Keratinocyte (primary cell): Measurements from ENCODE around the gene SASH1. TPM values are rescaled to one million over a fixed set of nuclear protein-coding genes. Genes with fewer than 3 reads are reported as not detected.

Experiments
- DNase-seq: peaks from one replicate; pipeline ENCODE4 v3.0.0-alpha.2; 2011; ENCODE audit warnings: low read depth, missing footprints, low spot score
- FAIRE-seq: peaks from 2 replicates; lab custom pipeline; 2011; peaks lifted over from hg19 to GRCh38; lab: Jason Lieb, UNC
- H2AFZ ChIP-seq: 2 replicates; pipeline ENCODE4 v1.6.0; 2012; ENCODE audit warnings: low read length, control low read depth, inconsistent platforms; ENCODE audit not compliant: control insufficient read depth
- H3K27ac ChIP-seq: 2 replicates; pipeline ENCODE4 v1.5.1; 2011; ENCODE audit warnings: low read length; ENCODE audit not compliant: control insufficient read depth, insufficient read depth
- H3K27me3 ChIP-seq: 3 replicates; pipeline ENCODE4 v1.6.0; 2011; ENCODE audit warnings: low read length; ENCODE audit not compliant: control insufficient read depth, insufficient read depth; ENCODE audit errors: extremely low read depth
- H3K36me3 ChIP-seq, 2 experiments: 2 replicates in 1 of 2; 3 replicates in 1 of 2; pipeline ENCODE4 v1.5.1; 2011; ENCODE audit warnings: low read length in 2 of 2, mild to moderate bottlenecking in 1 of 2; ENCODE audit not compliant: control insufficient read depth in 2 of 2, insufficient read depth in 2 of 2; ENCODE audit errors: extremely low read depth in 1 of 2
- H3K4me1 ChIP-seq: 3 replicates; pipeline ENCODE4 v1.5.1; 2011; ENCODE audit warnings: low read length; ENCODE audit not compliant: control insufficient read depth, insufficient read depth; ENCODE audit errors: extremely low read depth
- H3K4me2 ChIP-seq: 3 replicates; pipeline ENCODE4 v1.6.0; 2011; ENCODE audit warnings: low read depth, low read length; ENCODE audit not compliant: control insufficient read depth, insufficient read depth; ENCODE audit errors: extremely low read depth
- H3K4me3 ChIP-seq, 3 experiments: fragments of 200-600 bp in 1 of 3; sonication (generic) in 1 of 3; 2 replicates in 2 of 3; 3 replicates in 1 of 3; pipeline ENCODE4 v1.5.1; 2011 to 2016; ENCODE audit warnings: low read length in 3 of 3, mild to moderate bottlenecking in 3 of 3, control low read depth in 2 of 3, inconsistent platforms in 1 of 3, low read depth in 1 of 3, mixed read lengths in 1 of 3, mixed run types in 1 of 3, moderate library complexity in 1 of 3; ENCODE audit not compliant: control insufficient read depth in 2 of 3, insufficient read depth in 2 of 3; ENCODE audit errors: extremely low read depth in 1 of 3
- H3K79me2 ChIP-seq: 2 replicates; pipeline ENCODE4 v1.6.0; 2012; ENCODE audit warnings: low read length; ENCODE audit not compliant: control insufficient read depth, insufficient read depth
- H3K9ac ChIP-seq: 3 replicates; pipeline ENCODE4 v1.6.0; 2011; ENCODE audit warnings: low read length; ENCODE audit not compliant: control insufficient read depth, insufficient read depth; ENCODE audit errors: extremely low read depth
- H3K9me1 ChIP-seq: 3 replicates; pipeline ENCODE4 v1.6.0; 2011; ENCODE audit warnings: low read length; ENCODE audit not compliant: control insufficient read depth, insufficient read depth; ENCODE audit errors: extremely low read depth
- H3K9me3 ChIP-seq: 2 replicates; pipeline ENCODE4 v1.5.1; 2012; ENCODE audit warnings: low read depth, low read length; ENCODE audit not compliant: control insufficient read depth
- H4K20me1 ChIP-seq: 3 replicates; pipeline ENCODE4 v1.6.0; 2011; ENCODE audit warnings: low read length; ENCODE audit not compliant: control insufficient read depth, insufficient read depth; ENCODE audit errors: extremely low read depth
- CTCF ChIP-seq, 3 experiments: IDR thresholded peaks in 1 of 3; conservative IDR thresholded peaks in 1 of 3; optimal IDR thresholded peaks in 1 of 3; 2 replicates in 2 of 3; 3 replicates in 1 of 3; pipeline versions ENCODE3 to v1.5.1; 2011; ENCODE audit warnings: low read length in 3 of 3, mild to moderate bottlenecking in 3 of 3, moderate library complexity in 2 of 3, control low read depth in 1 of 3, inconsistent platforms in 1 of 3; ENCODE audit not compliant: insufficient read depth in 2 of 3; ENCODE audit errors: extremely low read depth in 1 of 3
- EZH2 ChIP-seq: IDR thresholded peaks from one replicate; pipeline ENCODE4 v1.6.1; 2012; ENCODE audit warnings: inconsistent platforms, mild to moderate bottlenecking, low read length, moderate library complexity
- dilution Hi-C: fragments of 300-500 bp; cut with MboI; formaldehyde crosslinking; loops from one replicate; pipeline ENCODE4 v1.7.0; 2020; ENCODE audit warnings: low sequenced_read_pairs; ENCODE audit not compliant: extremely low pct_ligation_motif_present
- polyA plus RNA-seq, 5 experiments: library from polyadenylated mRNA; depleted of rRNA in 3 of 5; stranded (reverse) in 3 of 5; stranded (forward) in 1 of 5; unstranded in 1 of 5; fragments of >200 nt; gene quantifications; 1 replicate in 1 of 5; 2 replicates in 3 of 5; 3 replicates in 1 of 5; pipeline versions ENCODE4 v1.2.1 to v1.2.3, GENCODE V29; 2011 to 2012; ENCODE audit warnings: missing spikeins in 2 of 5, low read depth in 1 of 5, low replicate concordance in 1 of 5

SASH1 gene
- polyA plus RNA-seq, 1 donor (not counting 4 experiments of a cell fraction or from before 2014, with no cell fraction given) = 4.4 TPM

- no peak overlapping the region for H2AFZ ChIP-seq
- no peaks in the 10 kb centered on the region for H3K9me3 ChIP-seq
- H3K27me3 ChIP-seq = no peaks in the 10 kb centered on the region
- no peaks in the 10 kb centered on the region for H3K4me1 ChIP-seq
- H3K4me3 ChIP-seq = no peak overlapping the region
- no peaks in the 10 kb centered on the region for H3K9me1 ChIP-seq
- dilution Hi-C loops = no loop called here
- no peak overlapping the region for H3K9ac ChIP-seq
- no peak for TF ChIP-seq EZH2
- TF ChIP-seq CTCF (optimal IDR thresholded peaks at IDR 0.05 in 1 of 3, IDR thresholded peaks at IDR 0.05 in 1 of 3, conservative IDR thresholded peaks at IDR 0.05 in 1 of 3; ENCODE audit: extremely low read depth in 1 of 3, insufficient read depth in 2 of 3, low read length in 3 of 3) = no peak
- DNase-seq = no peak
- H3K79me2 ChIP-seq = no peaks in the 10 kb centered on the region
- H4K20me1 ChIP-seq = no peaks in the 10 kb centered on the region
- no peak overlapping the region for H3K27ac ChIP-seq
- no peak overlapping the region for H3K4me2 ChIP-seq
- peaks cover 4 to 11% of the 10 kb centered on the region in 2 experiments for H3K36me3 ChIP-seq
- FAIRE-seq = no peak
These were observed 206.1 kb downstream of the SASH1 start for GRCh38 chr6:148548749-148549140.

GRCh38 chr6:148550569-148550968 is 207.9 kb downstream of the SASH1 start:
- Histone ChIP-seq H3K4me2 (no peak overlapping the region), H3K9me3 (no peaks in the 10 kb centered on the region), H3K79me2 (no peaks in the 10 kb centered on the region), H3K4me3 (no peak overlapping the region), H4K20me1 (no peaks in the 10 kb centered on the region), H3K36me3 (peaks cover 0 to 7% of the 10 kb centered on the region in 2 experiments), H3K4me1 (no peaks in the 10 kb centered on the region), H3K9ac (no peak overlapping the region), H3K27ac (no peak overlapping the region), H3K9me1 (no peaks in the 10 kb centered on the region), H2AFZ (no peak overlapping the region), H3K27me3 (no peaks in the 10 kb centered on the region)
- dilution Hi-C loops = no loop called here
- TF ChIP-seq CTCF (optimal IDR thresholded peaks at IDR 0.05 in 1 of 3, IDR thresholded peaks at IDR 0.05 in 1 of 3, conservative IDR thresholded peaks at IDR 0.05 in 1 of 3; ENCODE audit: extremely low read depth in 1 of 3, insufficient read depth in 2 of 3, low read length in 3 of 3) (no peak), EZH2 (no peak)
- FAIRE-seq (no peak), DNase-seq (no peak)
